Endothelial cell of umbilical vein (primary cell): ENCODE data around the gene SART1. TPM values are rescaled to one million over a fixed set of nuclear protein-coding genes. Genes with fewer than 3 reads are reported as not detected.

ENCODE experiments used
- BruUV-seq: library from RNA; stranded (reverse); fragments of 400-500 nt; replicated peaks from 2 replicates; lab custom pipeline; 2021; lab: Mats Ljungman, UMichigan
- CTCF ChIA-PET: fragments of 300-600, 350-600 bp; sonication (Branson Sonifier 250); formaldehyde crosslinking; loops from one replicate; lab custom pipeline; 2021; ENCODE audit warnings: antibody characterized with exemption, inconsistent platforms; lab: Charles Lee
- POLR2A ChIA-PET: fragments of 300-600, 350-600 bp; sonication (Branson Sonifier 250); formaldehyde crosslinking; loops from one replicate; lab custom pipeline; 2021; ENCODE audit warnings: antibody characterized with exemption, inconsistent platforms; lab: Charles Lee
- DNase-seq: peaks from one replicate; pipeline ENCODE4 v3.0.0-alpha.2; 2011; ENCODE audit warnings: low read depth, low spot score
- FAIRE-seq: peaks from 2 replicates; lab custom pipeline; 2011; peaks lifted over from hg19 to GRCh38; lab: Jason Lieb, UNC
- H2AFZ ChIP-seq: 2 replicates; pipeline ENCODE4 v1.6.0; 2012; ENCODE audit warnings: low read depth, low read length, control low read depth, inconsistent platforms
- H3K27ac ChIP-seq: 2 replicates; pipeline ENCODE4 v1.5.1; 2011; ENCODE audit warnings: low read depth, mild to moderate bottlenecking, control low read depth, low read length, moderate library complexity; ENCODE audit not compliant: insufficient read depth
- H3K27me3 ChIP-seq, 2 experiments: 2 replicates each; pipeline versions ENCODE4 v1.6.0 to v1.6.1; 2011; ENCODE audit warnings: low read length in 2 of 2, mixed read lengths in 1 of 2; ENCODE audit not compliant: control insufficient read depth in 2 of 2, insufficient read depth in 2 of 2
- H3K36me3 ChIP-seq, 2 experiments: 2 replicates in 1 of 2; 3 replicates in 1 of 2; pipeline ENCODE4 v1.5.1; 2011; ENCODE audit warnings: low read length in 2 of 2, mild to moderate bottlenecking in 1 of 2, moderate library complexity in 1 of 2; ENCODE audit not compliant: control insufficient read depth in 2 of 2, insufficient read depth in 2 of 2; ENCODE audit errors: extremely low read depth in 1 of 2
- H3K4me1 ChIP-seq: 3 replicates; pipeline ENCODE4 v1.5.1; 2011; ENCODE audit warnings: mild to moderate bottlenecking, low read length; ENCODE audit not compliant: control insufficient read depth, insufficient read depth; ENCODE audit errors: extremely low read depth
- H3K4me2 ChIP-seq: 2 replicates; pipeline ENCODE4 v1.6.1; 2011; ENCODE audit warnings: low read length, control low read depth, mixed read lengths; ENCODE audit not compliant: insufficient read depth
- H3K4me3 ChIP-seq, 3 experiments: fragments of 200-600 bp in 1 of 3; sonication (generic), shearing (Covaris generic) in 1 of 3; replicated peaks in 1 of 3; 2 replicates each; pipeline ENCODE4 v1.5.1; 2011 to 2016; ENCODE audit warnings: control low read depth in 3 of 3, low read length in 3 of 3, mild to moderate bottlenecking in 2 of 3, inconsistent platforms in 1 of 3, low read depth in 1 of 3, moderate library complexity in 1 of 3; ENCODE audit not compliant: insufficient read depth in 1 of 3
- H3K79me2 ChIP-seq: 2 replicates; pipeline ENCODE4 v1.6.0; 2012; ENCODE audit warnings: low read length, inconsistent platforms; ENCODE audit not compliant: control insufficient read depth, insufficient read depth
- H3K9ac ChIP-seq: replicated peaks from 2 replicates; pipeline ENCODE3; 2011; ENCODE audit warnings: low read length, control low read depth; ENCODE audit not compliant: insufficient read depth; ENCODE audit errors: extremely low read depth
- H3K9me1 ChIP-seq: replicated peaks from 3 replicates; pipeline ENCODE4 v1.6.0; 2011; ENCODE audit warnings: mild to moderate bottlenecking, low read length; ENCODE audit not compliant: control insufficient read depth, insufficient read depth; ENCODE audit errors: extremely low read depth
- H3K9me3 ChIP-seq: replicated peaks from 2 replicates; pipeline ENCODE4 v1.5.1; 2012; ENCODE audit warnings: low read length, inconsistent platforms; ENCODE audit not compliant: control insufficient read depth, insufficient read depth
- H4K20me1 ChIP-seq: replicated peaks from 2 replicates; pipeline ENCODE3; 2011; ENCODE audit warnings: mild to moderate bottlenecking, low read length; ENCODE audit not compliant: control insufficient read depth, insufficient read depth; ENCODE audit errors: extremely low read depth
- CTCF ChIP-seq, 2 donors: IDR thresholded peaks; 1 replicate in 1 of 2; 2 replicates in 1 of 2; pipeline ENCODE4 v1.5.1; 2011; ENCODE audit warnings: low read length in 2 of 2, mild to moderate bottlenecking in 2 of 2, moderate library complexity in 2 of 2, control low read depth in 1 of 2, inconsistent platforms in 1 of 2, low read depth in 1 of 2; ENCODE audit not compliant: insufficient read depth in 1 of 2; ENCODE audit errors: extremely low read depth in 1 of 2
- EZH2 ChIP-seq: IDR thresholded peaks from 2 replicates; pipeline ENCODE4 v1.6.1; 2012; ENCODE audit warnings: borderline replicate concordance, low read depth, mild to moderate bottlenecking, moderate library complexity, low read length, inconsistent platforms; ENCODE audit not compliant: severe bottlenecking
- GATA2 ChIP-seq: IDR thresholded peaks from 2 replicates; pipeline ENCODE4 v1.7.0; 2011; ENCODE audit warnings: low read depth, mild to moderate bottlenecking, moderate library complexity, mixed read lengths, low read length; ENCODE audit not compliant: insufficient read length, insufficient read depth
- JUN ChIP-seq: IDR thresholded peaks from 2 replicates; pipeline ENCODE4 v1.6.1; 2011; ENCODE audit warnings: borderline replicate concordance, low read depth; ENCODE audit not compliant: insufficient read length, insufficient read depth
- POLR2A ChIP-seq: IDR thresholded peaks from 2 replicates; pipeline ENCODE4 v1.6.1; 2012; ENCODE audit warnings: low read depth, mild to moderate bottlenecking, control low read depth, low read length
- POLR2AphosphoS5 ChIP-seq: IDR thresholded peaks from 2 replicates; pipeline ENCODE4 v1.6.1; 2012; ENCODE audit warnings: low read depth, mild to moderate bottlenecking, control low read depth, low read length, moderate library complexity; ENCODE audit not compliant: insufficient read depth
- dilution Hi-C: fragments of 300-500 bp; cut with MboI; formaldehyde crosslinking; loops from one replicate; pipeline ENCODE4 v1.15.0; 2019; ENCODE audit warnings: low sequenced_read_pairs; ENCODE audit not compliant: extremely low pct_ligation_motif_present
- intact Hi-C: fragments of 100-400 bp; cut with micrococcal nuclease; formaldehyde crosslinking; loops from one replicate; pipeline ENCODE4 v1.10.0; 2022
- polyA plus RNA-seq, 4 experiments: library from polyadenylated mRNA; depleted of rRNA in 3 of 4; stranded (reverse) in 3 of 4; unstranded in 1 of 4; fragments of >200 nt; gene quantifications; 2 replicates each; pipeline versions ENCODE4 v1.2.1 to v1.2.3, GENCODE V29; 2011 to 2012; ENCODE audit warnings: missing spikeins in 1 of 4
- total RNA-seq: library from RNA; stranded (reverse); gene quantifications from 2 replicates; pipeline ENCODE4 v1.2.3, GENCODE V29; 2021

SART1 gene
- total and polyA plus RNA-seq, 2 donors (not counting 3 experiments of a cell fraction or from before 2014, with no cell fraction given) = 21.8 to 62.7 TPM

- Histone ChIP-seq H3K79me2 (peaks cover 38% of the 10 kb centered on the region), H2AFZ (peak overlapping the region; percentile 22), H3K4me3 (peak overlapping the region; percentile 68 to 88 (median 82)), H3K9me1 (no peaks in the 10 kb centered on the region), H3K4me2 (peak overlapping the region; percentile 82), H3K9me3 (no peaks in the 10 kb centered on the region), H3K27me3 (no peaks in the 10 kb centered on the region), H4K20me1 (no peaks in the 10 kb centered on the region), H3K36me3 (peaks cover 12 to 24% of the 10 kb centered on the region in 2 experiments), H3K9ac (peak overlapping the region; percentile 74), H3K4me1 (peaks cover 9% of the 10 kb centered on the region), H3K27ac (peak overlapping the region; percentile 66)
- no TSS peak for BruUV-seq
- CTCF ChIA-PET = interaction anchor here (0.7 to 1.9 kb wide), 8 partner anchors 10 to 223 kb away, joined by 3 to 14 read pairs (median 4); partner anchors contain the start of gene FIBP
- no peak for DNase-seq
- no peak for FAIRE-seq
- POLR2A ChIA-PET = interaction anchor here (0.7 to 1.5 kb wide), 4 partner anchors 20 to 340 kb away, joined by 3 to 5 read pairs (median 4); partner anchors contain the start of genes CCDC85B and RELA
- dilution Hi-C loops = no loop called here
- TF ChIP-seq POLR2A (peak; percentile 68), GATA2 (no peak), JUN (no peak), CTCF (IDR thresholded peaks at IDR 0.05; ENCODE audit: extremely low read depth in 1 of 2, insufficient read depth in 1 of 2, low read depth in 1 of 2, low read length in 2 of 2) (no peak), EZH2 (no peak), POLR2AphosphoS5 (peak; percentile 65)
- intact Hi-C loops = loop anchor here (1.0 to 2.0 kb wide), 6 partner anchors 19 to 144 kb away; partner anchors contain the start of genes C11orf68, CFL1, DRAP1 and SART1
Measured at GRCh38 chr11:66002648-66003225, 41.2 kb downstream of the SART1 start.
